Chondrocyte (in vitro differentiated cells): ENCODE data around the gene TM2D3. TPM values are rescaled to one million over a fixed set of nuclear protein-coding genes. Genes with fewer than 3 reads are reported as not detected.

Experiments used
- DNase-seq: peaks from one replicate; pipeline ENCODE4 v3.0.0; 2021; ENCODE audit warnings: mixed read lengths, low spot score
- H3K27ac Mint-ChIP-seq: one replicate; pipeline ENCODE4 v1.8.0; 2021; ENCODE audit warnings: mild to moderate bottlenecking, moderate library complexity, mixed read lengths; ENCODE audit not compliant: unreplicated experiment
- H3K27me3 Mint-ChIP-seq: 2 replicates; pipeline ENCODE4 v1.8.0; 2021; ENCODE audit warnings: low read depth, mixed read lengths
- H3K36me3 Mint-ChIP-seq: 2 replicates; pipeline ENCODE4 v1.8.0; 2021; ENCODE audit warnings: low read depth, mixed read lengths
- H3K4me1 Mint-ChIP-seq: 2 replicates; pipeline ENCODE4 v1.8.0; 2021; ENCODE audit warnings: low read depth, mild to moderate bottlenecking, mixed read lengths
- H3K4me3 Mint-ChIP-seq: one replicate; pipeline ENCODE4 v1.8.0; 2021; ENCODE audit warnings: mild to moderate bottlenecking, moderate library complexity, mixed read lengths; ENCODE audit not compliant: unreplicated experiment
- H3K9me3 Mint-ChIP-seq: 2 replicates; pipeline ENCODE4 v1.8.0; 2021; ENCODE audit warnings: low read depth, mixed read lengths
- total RNA-seq: library from RNA; stranded (reverse); gene quantifications from 3 replicates; pipeline ENCODE4 v1.2.1, GENCODE V29; 2021
- TF ChIP-seq, protein P1 (sequence below): fragments of 200-600 bp; sonication (generic); IDR thresholded peaks from 2 replicates; pipeline ENCODE4 v1.5.0; 2021; ENCODE audit warnings: antibody characterized with exemption, mild to moderate bottlenecking, moderate library complexity

The TM2D3 gene
- total RNA-seq, 1 donor from 2014 or later, result 44.7 TPM

DNA sequence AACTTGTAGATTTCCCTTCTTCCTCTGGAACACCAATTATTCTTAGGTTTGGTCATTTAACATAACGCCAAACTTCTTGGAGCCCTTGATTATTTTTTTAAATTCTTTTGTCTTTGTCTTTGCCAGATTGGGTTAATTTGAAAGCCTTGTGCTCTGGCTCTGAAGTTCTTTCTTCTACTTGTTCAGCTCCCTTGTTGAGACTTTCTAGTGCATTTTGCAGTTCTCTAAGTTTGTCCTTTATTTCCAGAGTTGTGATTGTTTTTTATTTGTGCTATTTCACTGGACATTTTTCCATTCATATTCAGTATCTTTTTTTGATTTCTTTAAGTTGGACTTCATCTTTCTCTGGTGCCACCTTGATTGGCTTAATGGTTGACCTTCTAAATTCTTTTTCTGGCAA lies 55.5 kb downstream of the TM2D3 start:
- TF ChIP-seq, protein P1, sequence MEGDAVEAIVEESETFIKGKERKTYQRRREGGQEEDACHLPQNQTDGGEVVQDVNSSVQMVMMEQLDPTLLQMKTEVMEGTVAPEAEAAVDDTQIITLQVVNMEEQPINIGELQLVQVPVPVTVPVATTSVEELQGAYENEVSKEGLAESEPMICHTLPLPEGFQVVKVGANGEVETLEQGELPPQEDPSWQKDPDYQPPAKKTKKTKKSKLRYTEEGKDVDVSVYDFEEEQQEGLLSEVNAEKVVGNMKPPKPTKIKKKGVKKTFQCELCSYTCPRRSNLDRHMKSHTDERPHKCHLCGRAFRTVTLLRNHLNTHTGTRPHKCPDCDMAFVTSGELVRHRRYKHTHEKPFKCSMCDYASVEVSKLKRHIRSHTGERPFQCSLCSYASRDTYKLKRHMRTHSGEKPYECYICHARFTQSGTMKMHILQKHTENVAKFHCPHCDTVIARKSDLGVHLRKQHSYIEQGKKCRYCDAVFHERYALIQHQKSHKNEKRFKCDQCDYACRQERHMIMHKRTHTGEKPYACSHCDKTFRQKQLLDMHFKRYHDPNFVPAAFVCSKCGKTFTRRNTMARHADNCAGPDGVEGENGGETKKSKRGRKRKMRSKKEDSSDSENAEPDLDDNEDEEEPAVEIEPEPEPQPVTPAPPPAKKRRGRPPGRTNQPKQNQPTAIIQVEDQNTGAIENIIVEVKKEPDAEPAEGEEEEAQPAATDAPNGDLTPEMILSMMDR, result no peak
- H3K4me3 Mint-ChIP-seq, result no peak overlapping the region

More for the DNA sequence above, 55.5 kb downstream of the TM2D3 start:
- Mint-ChIP-seq H3K4me1 (no peaks in the 10 kb centered on the region), H3K36me3 (peaks cover 2% of the 10 kb centered on the region), H3K9me3 (peaks cover 50% of the 10 kb centered on the region), H3K27me3 (peaks cover 27% of the 10 kb centered on the region), H3K27ac (no peak overlapping the region)
- DNase-seq, result no peak

Other genes with a start within 250 kb of the TM2D3 start
- gene PCSK6, start 162.7 kb downstream of the TM2D3 start, total RNA-seq, result 0.40 to 2.0 TPM (median 1.4 TPM) in 3 replicates
- gene TARS3, start 72.1 kb upstream of the TM2D3 start, total RNA-seq, result 10.7 to 15.1 TPM (median 12.7 TPM) in 3 replicates
- gene OR4F6, start 151.1 kb upstream of the TM2D3 start, total RNA-seq, result not detected in 3 replicates
- gene OR4F15, start 159.8 kb upstream of the TM2D3 start, total RNA-seq, result not detected in 3 replicates